Lung microvascular endothelial cell (primary cell): ENCODE data around the gene CHCT1. TPM values are rescaled to one million over a fixed set of nuclear protein-coding genes. Genes with fewer than 3 reads are reported as not detected.
"Not testable (repeated sequence)": the region's sequence is repeated elsewhere in the genome, so short reads cannot be mapped to it uniquely, and the experiment has no call there.

Experiments used
- DNase-seq, 2 donors: peaks; one replicate each; pipeline versions ENCODE4 v3.0.0 to v3.0.0-alpha.2; 2010; ENCODE audit warnings: low read depth in 2 of 2
- total RNA-seq: library from RNA; depleted of rRNA; stranded (reverse); fragments of >200 nt; gene quantifications from 2 replicates; pipeline ENCODE4 v1.2.1, GENCODE V29; 2014

CHCT1 gene
- not detected in 2 replicates for total RNA-seq

DNA sequence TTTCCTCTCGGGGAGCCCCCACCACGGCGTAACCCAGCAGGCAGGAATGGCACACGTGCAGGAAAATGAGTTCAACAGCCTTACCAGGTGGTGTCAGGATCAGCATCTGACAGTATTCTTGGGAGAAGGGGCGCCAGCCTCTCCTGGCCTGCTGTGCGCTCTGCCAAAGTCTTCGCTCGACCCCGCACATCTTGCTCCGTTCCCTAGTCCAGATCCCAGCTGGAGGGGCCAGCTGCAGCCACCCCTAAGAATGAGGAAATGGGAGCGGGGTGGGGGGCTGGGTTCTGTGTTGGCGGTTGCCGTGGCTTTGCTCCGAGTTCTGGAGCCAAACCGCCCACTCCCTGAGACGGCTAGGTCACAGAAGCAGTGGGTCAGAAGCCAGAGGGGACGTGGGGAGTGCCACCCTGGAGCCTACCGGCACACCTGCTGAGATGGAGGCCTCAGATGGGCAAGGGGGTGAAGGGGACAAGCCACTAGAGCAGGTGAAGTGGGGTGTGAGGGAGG is at the start of gene CHCT1:
Gene CHCT1, plus strand, starts transcription at position 328 of the 504 bp plus-strand sequence. Its CDS starts 104 bp downstream, at position 432.
- DNase-seq = no peak

DNA sequence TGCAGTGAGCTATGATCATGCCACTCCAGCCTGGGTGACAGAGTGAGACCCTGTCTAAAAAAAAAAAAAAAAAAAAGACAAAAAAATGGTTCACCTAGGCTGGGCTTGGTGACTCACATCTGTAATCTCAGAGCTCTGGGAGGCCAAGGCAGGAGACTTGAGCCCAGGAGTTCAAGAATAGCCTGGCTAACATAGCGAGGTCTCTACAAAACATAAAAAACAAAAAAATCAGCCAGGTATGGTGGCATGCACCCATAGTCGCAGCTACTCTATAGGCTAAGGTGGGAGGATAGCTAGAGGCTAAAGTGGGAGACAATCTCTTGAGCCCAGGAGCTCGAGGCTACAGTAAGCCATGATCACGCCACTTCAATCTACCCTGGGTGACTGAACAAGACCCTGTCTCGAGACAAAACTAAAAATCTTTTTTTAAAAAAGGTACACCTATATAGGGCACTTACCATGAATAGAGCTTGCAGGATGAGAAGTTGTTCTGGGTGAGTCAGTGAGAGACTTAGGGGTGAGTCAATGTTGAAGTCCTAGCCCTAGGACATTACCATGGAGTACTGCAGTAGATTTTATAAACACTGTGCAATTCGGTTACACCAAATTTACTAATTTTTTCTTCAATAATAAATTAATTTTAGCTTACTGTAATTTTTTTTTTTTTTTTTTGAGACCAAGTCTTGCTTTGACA is 49.4 kb upstream of the CHCT1 start:
- DNase-seq = peak in 1 of 2 donors; percentile 62

DNA sequence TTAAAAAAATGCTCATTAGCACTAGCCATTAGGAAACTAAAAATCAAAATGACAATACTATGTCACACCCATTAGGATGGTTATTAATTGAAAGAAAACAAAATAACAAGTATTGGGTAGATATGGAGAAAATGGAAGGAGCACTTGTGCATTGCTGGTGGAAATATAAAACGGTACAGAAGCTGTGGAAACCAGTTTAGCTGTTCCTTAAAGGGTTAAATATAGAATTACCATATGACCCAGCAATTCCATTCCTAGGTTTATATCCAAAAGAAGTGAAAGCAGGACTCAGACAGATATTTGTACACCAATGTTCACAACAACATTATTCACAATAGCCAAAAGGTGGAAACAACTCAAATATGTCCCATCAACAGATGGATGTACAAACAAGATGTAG is 44.1 kb upstream of the CHCT1 start:
- not testable (repeated sequence) for DNase-seq

DNA sequence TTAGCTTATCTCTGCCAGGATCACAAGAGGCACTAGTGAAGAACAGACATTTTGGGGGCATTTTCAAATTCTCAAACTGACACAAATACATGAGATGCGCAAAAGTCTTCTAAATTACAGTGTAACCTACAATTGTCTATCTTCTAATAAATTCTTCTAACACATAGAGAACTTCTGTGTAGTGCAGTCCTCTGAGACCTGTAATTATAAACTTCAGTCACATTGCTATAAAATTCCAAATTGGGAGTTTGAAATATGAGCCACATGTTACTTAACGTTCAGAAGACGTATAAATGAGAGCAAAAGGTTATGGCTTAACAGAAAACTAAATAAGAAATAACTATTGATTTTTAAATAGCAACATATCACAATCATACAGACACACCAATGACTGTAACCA is 42.8 kb upstream of the CHCT1 start:
- DNase-seq = not testable (repeated sequence)

DNA sequence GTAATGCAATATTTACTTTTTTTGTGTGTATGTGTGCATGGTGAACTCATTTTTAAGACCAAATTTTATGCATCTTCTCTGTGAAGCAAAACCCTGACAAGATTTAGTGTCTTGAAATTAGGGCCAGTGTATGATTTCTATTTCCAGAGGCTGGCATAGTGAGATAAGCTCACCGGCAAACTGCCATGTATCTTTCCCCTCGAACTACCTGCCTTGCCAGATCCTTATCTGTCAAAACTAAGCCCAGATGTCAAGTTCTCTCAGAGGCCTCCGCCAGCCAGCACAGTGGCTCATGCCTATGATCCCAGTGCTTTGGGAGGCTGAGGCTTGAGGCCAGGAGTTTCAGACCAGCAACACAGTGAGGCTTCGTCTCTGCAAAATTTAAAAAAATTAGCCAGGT is 40.3 kb upstream of the CHCT1 start:
- DNase-seq = no peak

DNA sequence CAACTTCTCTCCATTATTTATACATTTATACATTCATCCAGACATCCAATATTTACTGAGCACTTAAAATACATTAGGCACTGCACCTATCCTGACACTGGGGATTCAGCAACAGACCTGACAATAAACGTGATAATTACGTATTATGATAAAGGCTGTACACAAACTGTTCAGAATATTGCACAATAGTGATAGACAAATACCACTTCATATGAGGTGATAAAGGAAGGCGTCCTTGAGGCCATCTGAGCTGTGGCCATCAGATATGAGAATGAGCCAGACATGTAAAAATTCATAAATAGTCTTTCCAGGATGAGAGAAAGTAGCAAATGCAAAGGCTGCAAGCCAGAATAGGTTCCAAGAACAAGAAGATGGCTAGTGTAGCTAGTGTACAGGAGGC is 38.9 kb upstream of the CHCT1 start:
- DNase-seq = no peak

DNA sequence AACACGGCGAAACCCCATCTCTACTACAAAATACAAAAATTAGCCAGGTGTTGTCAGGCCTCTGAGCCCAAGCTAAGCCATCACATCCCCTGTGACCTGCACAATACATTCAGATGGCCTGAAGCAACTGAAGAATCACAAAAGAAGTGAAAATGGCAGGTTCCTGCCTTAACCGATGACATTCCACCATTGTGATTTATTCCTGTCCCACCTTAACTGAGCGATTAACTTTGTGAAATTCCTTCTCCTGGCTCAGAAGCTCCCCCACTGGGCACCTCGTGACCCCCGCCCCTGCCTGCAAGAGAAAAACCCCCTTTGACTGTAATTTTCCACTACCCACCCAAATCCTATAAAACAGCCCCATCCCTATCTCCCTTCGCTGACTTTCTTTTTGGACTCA is 37.4 kb upstream of the CHCT1 start:
- DNase-seq = not testable (repeated sequence)

DNA sequence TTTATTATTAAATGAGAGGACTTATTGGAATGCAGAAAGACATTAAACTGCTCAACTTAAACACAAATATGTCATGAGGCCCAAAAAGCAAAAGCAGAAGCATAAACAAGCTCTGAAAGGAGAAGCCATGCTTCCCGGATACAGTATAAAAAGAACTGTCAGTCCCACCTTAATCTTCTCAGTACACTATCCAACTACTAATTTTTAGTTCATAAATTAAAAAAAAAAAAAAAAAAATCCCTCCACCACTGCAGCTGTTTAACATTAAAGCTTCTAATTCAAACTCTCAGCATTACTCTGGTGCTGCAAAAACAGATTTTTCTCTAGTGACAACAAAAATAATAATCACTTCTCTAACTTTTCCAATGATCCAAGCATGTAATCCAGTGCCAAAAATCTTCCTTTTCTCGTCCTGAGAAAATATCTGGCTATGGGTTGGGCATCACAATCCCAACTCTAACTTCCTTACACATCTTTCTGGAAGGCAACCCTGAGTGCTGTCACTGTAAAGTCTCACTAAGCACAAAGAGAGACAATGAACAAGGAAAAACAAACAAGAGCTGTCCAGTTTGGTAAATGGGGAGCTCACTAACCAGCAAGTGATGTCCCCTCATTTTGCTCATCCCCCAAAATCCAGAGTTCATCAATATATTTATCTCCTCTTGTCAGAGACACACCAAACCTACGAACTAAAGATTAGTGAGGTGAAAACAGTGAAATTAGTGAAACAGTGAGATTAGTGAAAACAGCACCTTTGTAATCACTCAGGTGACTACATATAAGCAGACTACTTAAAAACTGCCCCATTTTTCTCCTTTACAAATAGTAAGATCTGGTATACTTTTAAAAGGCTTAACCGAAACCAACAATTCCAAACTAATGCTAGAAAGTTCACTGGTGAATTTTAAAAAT is 35.9 kb upstream of the CHCT1 start:
- no peak for DNase-seq

DNA sequence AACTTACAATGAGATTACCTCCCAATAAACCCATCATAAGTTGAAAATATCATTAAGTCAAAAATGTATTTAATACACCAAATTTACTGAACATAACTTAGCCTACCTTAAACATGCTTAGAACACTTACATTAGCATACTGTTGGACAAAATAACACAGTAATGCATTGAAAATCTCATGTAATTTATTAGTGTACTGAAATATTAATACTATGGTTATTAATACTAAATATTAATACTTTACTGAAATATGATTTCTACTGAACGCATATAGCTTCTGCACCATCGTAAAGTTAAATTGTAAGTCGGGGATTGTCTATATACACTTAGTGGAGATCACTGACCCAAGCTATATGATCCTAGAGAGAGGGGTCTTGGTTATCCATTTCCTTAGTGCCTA is 34.6 kb upstream of the CHCT1 start:
- DNase-seq = no peak

DNA sequence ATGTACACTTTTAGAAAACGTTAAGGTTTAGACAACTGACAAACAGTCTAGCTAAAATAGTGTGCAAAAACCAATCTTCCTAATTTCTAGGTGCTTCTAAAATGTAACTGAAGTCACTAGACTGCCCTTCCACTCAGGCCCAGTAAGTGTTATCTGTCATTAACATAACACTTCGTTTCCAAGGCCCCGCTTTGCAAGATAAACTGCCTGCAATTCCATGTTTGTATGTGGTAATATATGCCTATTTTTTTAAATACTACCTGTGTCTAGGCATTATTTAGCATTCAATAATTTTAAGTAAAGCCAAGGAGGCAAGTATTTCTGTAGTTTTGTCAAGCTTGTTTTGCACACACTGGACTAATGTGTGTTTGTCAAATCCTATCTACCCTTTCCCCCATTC is 33.5 kb upstream of the CHCT1 start:
- DNase-seq = no peak

DNA sequence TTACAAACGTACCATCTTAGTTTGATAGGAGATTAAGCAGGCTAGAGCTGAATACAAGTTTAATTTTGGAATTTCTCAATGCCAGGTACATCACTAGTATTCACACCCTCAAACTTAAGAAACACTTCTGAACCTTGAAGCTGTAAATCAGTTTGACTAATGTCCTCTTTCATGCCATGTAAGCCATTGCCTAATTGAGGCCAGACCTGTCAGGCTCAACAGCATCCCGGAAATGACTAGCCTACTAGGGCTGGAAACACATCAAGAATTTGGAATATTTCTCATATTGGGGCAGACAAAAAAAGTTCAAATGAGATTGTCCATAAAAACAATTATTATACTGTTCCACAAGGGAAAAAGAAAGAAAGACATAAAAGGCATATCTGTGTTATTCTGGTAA is 32.1 kb upstream of the CHCT1 start:
- DNase-seq = peak; percentile 62 to 70

DNA sequence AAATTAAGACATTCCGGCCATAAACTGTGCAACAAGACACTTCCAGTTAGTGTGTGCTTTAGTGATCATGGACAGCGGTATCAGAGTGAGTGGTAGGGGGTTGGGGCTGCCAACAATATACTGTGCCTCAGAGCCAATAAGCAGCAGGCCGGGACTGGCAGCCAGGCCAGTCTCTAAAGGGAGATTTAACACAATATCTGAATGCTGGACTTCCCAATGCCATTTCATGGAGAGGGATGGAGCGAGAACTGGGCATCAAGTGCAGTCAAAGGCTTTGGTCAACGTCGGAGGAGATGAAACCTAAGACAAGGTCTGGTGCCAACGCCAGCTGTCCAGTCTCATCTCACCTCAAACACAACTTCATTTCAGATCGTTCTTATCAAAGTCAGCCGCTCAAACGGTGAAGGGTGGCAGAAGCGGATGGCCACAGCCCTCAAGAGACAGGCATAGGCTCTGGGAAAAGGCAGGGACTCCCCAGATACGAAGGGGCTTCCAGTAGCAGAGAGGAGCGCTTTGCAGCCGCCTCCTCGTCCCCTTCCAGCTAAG is 31.3 kb upstream of the CHCT1 start:
- DNase-seq = peak; percentile 65 to 73

DNA sequence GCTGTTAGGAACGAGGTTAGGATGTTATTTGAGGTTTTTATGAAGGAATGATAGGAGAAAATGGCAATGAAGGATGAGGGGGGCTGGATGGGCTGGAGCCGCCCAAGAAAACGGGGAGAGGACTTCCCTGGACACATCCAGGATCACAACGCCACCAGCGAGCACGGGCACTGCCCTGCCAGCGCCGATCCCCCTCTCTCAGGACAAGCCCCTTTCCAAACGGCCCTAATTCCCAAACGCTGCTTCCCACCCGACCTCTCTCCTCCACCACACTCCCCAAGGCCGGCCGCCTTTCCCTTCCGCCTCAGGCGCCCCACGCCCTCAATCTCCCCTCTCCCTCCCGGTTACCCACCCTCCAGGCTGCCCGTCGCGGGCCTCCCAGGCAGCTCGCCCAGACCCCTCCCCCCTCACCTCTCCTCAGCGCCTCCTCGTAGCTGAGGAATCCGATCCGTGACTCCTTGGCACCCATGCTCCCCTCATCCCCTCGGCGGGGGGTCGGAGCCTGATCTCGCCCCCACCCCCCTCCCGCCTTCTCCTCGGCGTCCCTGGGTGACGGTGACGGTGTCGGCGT is 30.7 kb upstream of the CHCT1 start:
- DNase-seq = no peak

DNA sequence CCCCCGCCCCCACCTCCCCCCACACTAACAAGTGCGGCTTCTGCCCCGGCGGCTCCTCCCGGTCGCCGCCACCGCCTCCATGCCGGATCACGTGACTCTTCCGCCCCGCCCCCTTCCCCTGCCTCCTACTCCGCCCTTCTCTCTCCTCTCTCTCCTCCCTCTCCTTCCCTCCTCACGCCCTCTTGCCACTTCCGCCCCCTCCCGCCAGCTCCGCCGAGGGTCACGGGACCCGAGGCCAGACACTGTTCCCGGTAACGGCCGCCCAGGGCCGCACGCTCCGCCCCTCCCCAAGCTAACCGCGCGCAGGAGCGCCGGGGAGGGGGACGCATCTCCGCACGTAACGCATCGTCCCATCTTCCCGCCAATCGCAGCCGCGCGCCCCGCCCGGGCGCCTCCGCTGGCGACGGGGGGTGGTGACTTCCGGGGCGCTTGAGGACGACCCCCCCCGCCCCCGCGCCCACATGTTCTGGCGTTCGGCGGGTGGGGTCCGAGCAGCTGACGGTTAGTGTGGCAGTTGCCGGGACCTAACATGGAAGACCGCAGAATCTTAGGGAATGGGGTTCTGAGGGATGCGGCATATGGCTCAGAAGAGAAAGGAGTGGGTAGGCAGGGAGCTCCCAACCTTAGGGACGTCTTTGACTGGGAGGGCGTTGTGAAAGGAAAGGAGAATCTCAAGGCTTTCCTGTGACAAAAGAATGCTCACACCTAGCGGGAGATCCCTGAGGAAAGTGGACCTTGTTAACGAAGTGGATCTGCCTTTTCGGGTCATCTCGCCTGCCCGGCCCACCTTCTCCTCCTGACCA is 30.0 kb upstream of the CHCT1 start, which contains the start of gene USP32:
Gene USP32, minus strand, starts transcription at position 92 of the 803 bp plus-strand sequence. CDS start 194 bp downstream, outside the sequence.
- peak; percentile 97 to 98 for DNase-seq

DNA sequence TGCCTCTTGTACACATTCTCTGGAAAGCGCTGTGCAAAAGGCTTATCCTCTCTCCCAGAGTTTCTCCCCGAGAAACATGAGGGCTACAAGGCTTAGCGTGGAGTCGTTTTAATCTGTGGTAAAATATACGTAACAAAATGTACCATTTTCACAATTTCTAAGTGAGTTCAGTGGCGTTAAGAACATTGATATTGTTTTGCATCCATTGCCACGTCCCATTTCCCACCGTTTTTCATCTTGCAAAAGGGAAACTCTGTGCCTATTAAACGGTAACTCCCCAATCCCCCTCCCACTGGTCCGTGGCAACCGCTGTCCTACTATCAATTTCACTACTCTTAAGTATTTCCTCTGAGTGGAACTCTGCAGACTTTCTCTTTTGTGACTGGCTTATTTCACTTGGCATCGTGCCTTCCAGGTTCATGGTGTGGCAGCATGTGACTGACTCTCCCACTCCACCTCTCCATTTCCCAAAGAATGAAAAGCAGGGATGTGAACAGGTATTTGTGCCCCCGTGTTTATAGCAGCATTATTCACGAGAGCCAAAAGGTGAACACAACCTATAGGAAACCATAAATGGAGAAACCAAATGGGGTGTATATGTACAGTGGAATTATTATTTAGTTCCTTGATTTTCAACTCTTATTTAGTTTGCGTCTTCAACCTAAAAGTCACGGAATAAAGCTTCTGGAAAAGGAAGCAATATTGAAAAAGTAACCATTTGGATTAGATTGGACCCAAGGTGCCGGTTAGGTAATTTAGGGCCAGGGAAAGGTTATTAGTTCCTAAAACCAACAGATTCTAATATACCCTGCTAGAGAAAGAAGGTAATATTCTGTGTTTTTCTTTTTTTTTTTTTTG is 29.2 kb upstream of the CHCT1 start:
- peak; percentile 70 to 88 for DNase-seq

DNA sequence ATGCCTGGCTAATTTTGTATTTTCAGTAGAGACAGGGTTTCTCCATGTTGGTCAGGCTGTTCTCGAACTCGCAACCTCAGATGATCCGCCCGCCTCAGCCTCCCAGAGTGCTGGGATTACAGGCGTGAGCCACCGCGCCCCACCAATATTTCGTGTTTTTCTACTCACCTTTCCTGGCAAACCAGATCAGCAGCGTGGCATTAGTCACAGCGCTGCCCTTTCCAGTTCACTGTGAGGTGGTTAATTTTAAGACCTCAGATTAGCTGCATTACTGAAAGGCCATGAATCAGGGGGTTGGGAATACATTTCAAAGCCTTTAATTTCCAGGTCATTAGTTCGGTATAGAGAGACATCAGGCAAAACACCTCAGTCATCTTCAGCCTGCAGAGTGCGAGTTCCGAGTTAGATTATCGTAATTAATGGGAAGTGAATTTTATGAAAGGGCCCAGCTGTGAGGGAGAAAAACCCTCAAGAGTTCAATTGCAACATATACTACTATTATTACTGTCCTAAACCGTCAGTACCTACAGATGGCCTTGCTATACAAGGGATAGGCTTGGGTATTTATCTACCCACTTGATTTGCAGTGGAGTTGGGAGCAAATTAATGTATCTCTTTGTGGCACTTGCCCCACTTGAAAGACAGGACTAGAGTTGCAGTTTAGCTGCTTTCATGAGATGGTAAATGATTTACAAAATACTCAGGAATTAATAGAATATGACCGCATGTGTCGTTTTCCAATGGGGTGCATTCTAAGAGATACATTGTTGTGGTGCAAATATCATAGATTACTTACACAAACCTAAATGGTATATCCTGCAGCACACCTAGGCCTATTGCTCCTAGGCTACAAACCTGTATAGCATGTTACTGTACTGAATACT is 28.2 kb upstream of the CHCT1 start:
- no peak for DNase-seq

DNA sequence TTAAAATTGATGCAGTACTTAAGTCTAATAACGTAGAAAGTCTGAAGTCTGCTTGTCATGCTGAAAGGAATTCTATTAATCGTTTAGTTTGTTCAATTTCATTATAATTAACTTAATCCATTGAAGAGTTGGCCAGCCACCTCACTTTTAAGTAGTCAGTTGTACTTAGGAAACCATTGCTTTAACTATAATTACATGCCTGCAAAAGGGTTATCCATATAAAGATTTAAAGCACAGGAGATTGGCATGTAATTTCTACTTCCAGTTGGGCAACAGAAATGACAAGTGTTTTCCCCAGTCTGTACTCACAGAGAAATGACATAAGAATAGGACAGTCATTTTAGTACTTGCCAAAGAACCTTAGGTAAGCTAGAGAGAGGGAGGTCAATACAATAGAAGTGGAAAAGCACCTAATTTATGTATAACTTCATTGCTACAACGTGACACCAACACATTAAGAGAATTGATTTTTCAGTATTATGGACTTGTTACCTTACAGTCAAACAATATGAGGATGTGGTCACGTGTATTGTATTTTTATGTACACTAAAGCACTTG is 26.7 kb upstream of the CHCT1 start:
- DNase-seq = no peak

DNA sequence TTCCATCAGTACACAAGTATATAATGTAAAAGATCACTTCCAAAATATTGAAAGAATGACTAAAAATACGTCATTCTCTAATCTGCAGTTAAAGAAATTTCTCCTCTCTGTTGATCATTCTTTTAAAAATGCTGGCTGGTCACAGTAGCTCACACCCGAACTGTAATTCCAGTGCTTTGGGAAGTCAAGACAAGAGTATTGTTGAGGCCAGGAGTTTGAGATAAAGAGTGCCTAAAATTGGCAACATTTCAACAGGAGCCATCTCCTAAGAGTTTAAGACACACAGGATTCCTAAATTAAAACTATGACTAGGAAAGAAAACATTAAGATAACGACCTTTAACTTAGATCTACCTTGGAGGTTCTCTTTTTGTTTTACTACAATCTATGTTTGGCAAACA is 25.9 kb upstream of the CHCT1 start:
- DNase-seq = no peak
